Cardiac muscle cell (in vitro differentiated cells and primary cell): ENCODE results near the gene ASPSCR1. TPM values are rescaled to one million over a fixed set of nuclear protein-coding genes. Genes with fewer than 3 reads are reported as not detected.

ENCODE experiments used
- DNase-seq, 2 donors: peaks; one replicate each; pipeline versions ENCODE4 v3.0.0 to v3.0.0-alpha.2; 2010 to 2017; ENCODE audit warnings: low read depth in 1 of 2, low spot score in 1 of 2
- H3K27ac ChIP-seq: fragments of 200-600 bp; sonication (generic); 2 replicates; pipeline ENCODE4 v1.5.1; 2016
- H3K27me3 ChIP-seq: fragments of 200-600 bp; sonication (generic); 2 replicates; pipeline ENCODE4 v1.6.0; 2016; ENCODE audit warnings: control low read depth
- H3K36me3 ChIP-seq: fragments of 200-600 bp; sonication (generic); 2 replicates; pipeline ENCODE4 v1.5.1; 2016; ENCODE audit warnings: control low read depth
- H3K4me1 ChIP-seq: fragments of 200-600 bp; sonication (generic); 2 replicates; pipeline ENCODE4 v1.8.1; 2017; ENCODE audit warnings: low read depth, mild to moderate bottlenecking, mixed run types
- H3K4me3 ChIP-seq: fragments of 200-600 bp; sonication (generic); 2 replicates; pipeline ENCODE4 v1.5.1; 2016; ENCODE audit warnings: mild to moderate bottlenecking
- H3K9me3 ChIP-seq: fragments of 200-600 bp; sonication (generic); 2 replicates; pipeline ENCODE4 v1.5.1; 2017; ENCODE audit warnings: low read depth, mild to moderate bottlenecking, control low read depth
- polyA plus RNA-seq: library from polyadenylated mRNA; unstranded; fragments of >200 nt; fragmentation: Nextera tagmentation; extraction: Ambion mirVana; gene quantifications from 2 replicates; pipeline ENCODE4 v1.2.1, GENCODE V29; 2016
- total RNA-seq: library from RNA; depleted of rRNA; stranded (reverse); fragments of >200 nt; gene quantifications from 2 replicates; pipeline ENCODE4 v1.2.3, GENCODE V29; 2016
- TF ChIP-seq, protein P1 (sequence below): IDR thresholded peaks from 2 replicates; pipeline ENCODE4 v1.5.1; 2012; ENCODE audit warnings: low read depth, mild to moderate bottlenecking, low read length

ASPSCR1 gene, protein sequence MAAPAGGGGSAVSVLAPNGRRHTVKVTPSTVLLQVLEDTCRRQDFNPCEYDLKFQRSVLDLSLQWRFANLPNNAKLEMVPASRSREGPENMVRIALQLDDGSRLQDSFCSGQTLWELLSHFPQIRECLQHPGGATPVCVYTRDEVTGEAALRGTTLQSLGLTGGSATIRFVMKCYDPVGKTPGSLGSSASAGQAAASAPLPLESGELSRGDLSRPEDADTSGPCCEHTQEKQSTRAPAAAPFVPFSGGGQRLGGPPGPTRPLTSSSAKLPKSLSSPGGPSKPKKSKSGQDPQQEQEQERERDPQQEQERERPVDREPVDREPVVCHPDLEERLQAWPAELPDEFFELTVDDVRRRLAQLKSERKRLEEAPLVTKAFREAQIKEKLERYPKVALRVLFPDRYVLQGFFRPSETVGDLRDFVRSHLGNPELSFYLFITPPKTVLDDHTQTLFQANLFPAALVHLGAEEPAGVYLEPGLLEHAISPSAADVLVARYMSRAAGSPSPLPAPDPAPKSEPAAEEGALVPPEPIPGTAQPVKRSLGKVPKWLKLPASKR
- total RNA-seq, result 48.5 and 58.9 TPM in 2 replicates
- 63.1 and 74.0 TPM in 2 replicates for polyA plus RNA-seq

GRCh38 chr17:81977211-81977808 is at the start of gene ASPSCR1:
TSS of gene ASPSCR1 (plus strand) at chr17:81977629. CDS start at chr17:81977647, 18 bp downstream.
- H3K4me3 ChIP-seq, result peak within 1 kb of the TSS; percentile 79
- no peaks in the 10 kb centered on the region for H3K9me3 ChIP-seq
- DNase-seq, result peak; percentile 96
- H3K27me3 ChIP-seq, result no peaks in the 10 kb centered on the region
- H3K4me1 ChIP-seq, result no peaks in the 10 kb centered on the region
- TF ChIP-seq, protein P1, sequence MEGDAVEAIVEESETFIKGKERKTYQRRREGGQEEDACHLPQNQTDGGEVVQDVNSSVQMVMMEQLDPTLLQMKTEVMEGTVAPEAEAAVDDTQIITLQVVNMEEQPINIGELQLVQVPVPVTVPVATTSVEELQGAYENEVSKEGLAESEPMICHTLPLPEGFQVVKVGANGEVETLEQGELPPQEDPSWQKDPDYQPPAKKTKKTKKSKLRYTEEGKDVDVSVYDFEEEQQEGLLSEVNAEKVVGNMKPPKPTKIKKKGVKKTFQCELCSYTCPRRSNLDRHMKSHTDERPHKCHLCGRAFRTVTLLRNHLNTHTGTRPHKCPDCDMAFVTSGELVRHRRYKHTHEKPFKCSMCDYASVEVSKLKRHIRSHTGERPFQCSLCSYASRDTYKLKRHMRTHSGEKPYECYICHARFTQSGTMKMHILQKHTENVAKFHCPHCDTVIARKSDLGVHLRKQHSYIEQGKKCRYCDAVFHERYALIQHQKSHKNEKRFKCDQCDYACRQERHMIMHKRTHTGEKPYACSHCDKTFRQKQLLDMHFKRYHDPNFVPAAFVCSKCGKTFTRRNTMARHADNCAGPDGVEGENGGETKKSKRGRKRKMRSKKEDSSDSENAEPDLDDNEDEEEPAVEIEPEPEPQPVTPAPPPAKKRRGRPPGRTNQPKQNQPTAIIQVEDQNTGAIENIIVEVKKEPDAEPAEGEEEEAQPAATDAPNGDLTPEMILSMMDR, result no peak
- no peaks in the 10 kb centered on the region for H3K36me3 ChIP-seq
- H3K27ac ChIP-seq, result peak within 1 kb of the TSS; percentile 91

GRCh38 chr17:81927653-81928543 is 49.5 kb upstream of the ASPSCR1 start, which contains the start of gene MAFG:
TSS of gene MAFG (minus strand) at chr17:81927735. CDS start at chr17:81923185, 4,550 bp downstream.
- peaks cover 21% of the 10 kb centered on the region for H3K4me1 ChIP-seq
- H3K27me3 ChIP-seq, result no peaks in the 10 kb centered on the region
- TF ChIP-seq, protein P1, result peak; percentile 43
- no peaks in the 10 kb centered on the region for H3K9me3 ChIP-seq
- DNase-seq, result peak; percentile 97 to 98
- H3K4me3 ChIP-seq, result peak within 1 kb of the TSS; percentile 94
- peak within 1 kb of the TSS; percentile 99 for H3K27ac ChIP-seq
- H3K36me3 ChIP-seq, result no peaks in the 10 kb centered on the region

DNA sequence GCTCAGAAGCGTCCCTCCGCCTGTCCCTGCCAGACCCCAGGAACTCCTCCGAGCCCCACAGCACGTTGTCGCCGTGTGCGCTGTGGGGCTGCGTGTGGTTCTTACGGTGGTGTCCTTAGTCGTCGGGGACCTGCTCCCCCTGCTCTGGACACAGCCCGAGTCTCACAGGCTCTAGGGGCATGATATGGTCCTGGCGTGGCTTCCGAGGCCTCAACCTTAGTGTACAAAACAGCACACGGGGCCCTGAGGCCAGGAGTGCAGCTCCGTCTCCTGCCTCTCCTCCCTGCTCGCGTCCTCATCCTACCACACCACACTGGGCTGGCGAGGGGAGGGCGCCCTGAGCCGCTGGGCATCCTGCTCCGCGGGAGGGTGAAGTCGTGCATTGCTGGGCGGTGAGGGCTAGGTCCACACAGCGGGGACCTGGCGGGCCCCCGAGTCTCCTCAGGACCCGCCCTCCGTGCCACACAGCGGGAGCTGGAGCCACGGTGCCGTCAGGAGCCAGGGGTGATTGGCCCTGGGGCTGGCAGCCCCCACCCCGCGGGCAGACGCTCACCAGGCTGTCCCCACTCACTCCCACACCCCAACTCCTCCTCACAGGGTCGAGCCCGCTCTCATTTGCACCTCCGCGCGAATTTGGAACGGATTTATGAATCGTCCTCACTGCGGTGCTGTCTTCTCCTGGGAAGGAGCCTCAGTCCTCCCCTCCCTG is 48.7 kb upstream of the ASPSCR1 start:
- DNase-seq, result no peak
- H3K27me3 ChIP-seq, result no peaks in the 10 kb centered on the region
- H3K4me3 ChIP-seq, result peak overlapping the region; percentile 37
- H3K9me3 ChIP-seq, result no peaks in the 10 kb centered on the region
- TF ChIP-seq, protein P1, result no peak
- H3K27ac ChIP-seq, result peak overlapping the region; percentile 47
- peaks cover 17% of the 10 kb centered on the region for H3K4me1 ChIP-seq
- no peaks in the 10 kb centered on the region for H3K36me3 ChIP-seq

GRCh38 chr17:81929253-81930141 is 47.9 kb upstream of the ASPSCR1 start:
- no peaks in the 10 kb centered on the region for H3K27me3 ChIP-seq
- no peak for DNase-seq
- no peaks in the 10 kb centered on the region for H3K36me3 ChIP-seq
- no peak overlapping the region for H3K27ac ChIP-seq
- TF ChIP-seq, protein P1, result no peak
- peaks cover 9% of the 10 kb centered on the region for H3K4me1 ChIP-seq
- H3K9me3 ChIP-seq, result no peaks in the 10 kb centered on the region
- H3K4me3 ChIP-seq, result no peak overlapping the region
